HTERT RPE-1 (cell line): ENCODE results near the gene MRPL16.
"Not testable (repeated sequence)": the region's sequence is repeated elsewhere in the genome, so short reads cannot be mapped to it uniquely, and the experiment has no call there.

Experiments used
- in situ Hi-C: fragments of 300-500 bp; cut with MboI; formaldehyde crosslinking; loops from 4 replicates; pipeline ENCODE4 v1.14.3; 2020; ENCODE audit warnings: low sequenced_read_pairs

Gene MRPL16

GRCh38 chr11:59813364-59813763, 2.8 kb upstream of the MRPL16 start:
- in situ Hi-C loops = no loop called here

GRCh38 chr11:59812220-59812619, 1.6 kb upstream of the MRPL16 start:
- in situ Hi-C loops = no loop called here

- in situ Hi-C loops = no loop called here
Observed at GRCh38 chr11:59810911-59811259, 307 bp upstream of the MRPL16 start.

- in situ Hi-C loops = no loop called here
Observed at GRCh38 chr11:59807047-59807610, 3.4 kb downstream of the MRPL16 start.

GRCh38 chr11:59804061-59804460, 6.5 kb downstream of the MRPL16 start:
- in situ Hi-C loops = no loop called here

GRCh38 chr11:59802639-59803176, 7.9 kb downstream of the MRPL16 start:
- in situ Hi-C loops = no loop called here

GRCh38 chr11:59801981-59802638, 8.5 kb downstream of the MRPL16 start:
- in situ Hi-C loops = no loop called here

- in situ Hi-C loops = no loop called here
Observed at GRCh38 chr11:59801160-59801706, 9.3 kb downstream of the MRPL16 start.

GRCh38 chr11:59800390-59801025, 10.1 kb downstream of the MRPL16 start:
- in situ Hi-C loops = no loop called here

- in situ Hi-C loops = no loop called here
Observed at GRCh38 chr11:59794417-59794816, 16.2 kb downstream of the MRPL16 start.

- in situ Hi-C loops = no loop called here
Observed at GRCh38 chr11:59792507-59792906, 18.1 kb downstream of the MRPL16 start.

- in situ Hi-C loops = no loop called here
Observed at GRCh38 chr11:59791639-59792038, 18.9 kb downstream of the MRPL16 start.

- in situ Hi-C loops = no loop called here
Observed at GRCh38 chr11:59787816-59788215, 22.8 kb downstream of the MRPL16 start.

- in situ Hi-C loops = no loop called here
Observed at GRCh38 chr11:59787255-59787588, 23.4 kb downstream of the MRPL16 start.

- in situ Hi-C loops = no loop called here
Observed at GRCh38 chr11:59785818-59786217, 24.8 kb downstream of the MRPL16 start.

- in situ Hi-C loops = not testable (repeated sequence)
Observed at GRCh38 chr11:59784441-59784840, 26.1 kb downstream of the MRPL16 start.

GRCh38 chr11:59783632-59784090, 26.9 kb downstream of the MRPL16 start:
- in situ Hi-C loops = no loop called here

GRCh38 chr11:59782080-59782479, 28.5 kb downstream of the MRPL16 start:
- in situ Hi-C loops = no loop called here

GRCh38 chr11:59779487-59779886, 31.1 kb downstream of the MRPL16 start:
- in situ Hi-C loops = no loop called here

GRCh38 chr11:59778122-59778521, 32.5 kb downstream of the MRPL16 start:
- in situ Hi-C loops = no loop called here

- in situ Hi-C loops = no loop called here
Observed at GRCh38 chr11:59777104-59777503, 33.5 kb downstream of the MRPL16 start.
